Neural progenitor cell (in vitro differentiated cells): ENCODE measurements around the gene SLC24A2.

Source experiments
- CTCF ChIP-seq: fragments of 200-600 bp; sonication (generic); IDR thresholded peaks from 2 replicates; pipeline ENCODE4 v1.5.1; 2017; ENCODE audit warnings: antibody characterized with exemption, mild to moderate bottlenecking
- EZH2 ChIP-seq: fragments of 200-600 bp; sonication (generic); IDR thresholded peaks from 2 replicates; pipeline ENCODE4 v1.6.1; 2017; ENCODE audit warnings: antibody characterized with exemption, mild to moderate bottlenecking, moderate library complexity
- EZH2phosphoT487 ChIP-seq: fragments of 200-600 bp; sonication (generic); IDR thresholded peaks from 2 replicates; pipeline ENCODE4 v1.6.1; 2017; ENCODE audit warnings: antibody characterized with exemption

DNA sequence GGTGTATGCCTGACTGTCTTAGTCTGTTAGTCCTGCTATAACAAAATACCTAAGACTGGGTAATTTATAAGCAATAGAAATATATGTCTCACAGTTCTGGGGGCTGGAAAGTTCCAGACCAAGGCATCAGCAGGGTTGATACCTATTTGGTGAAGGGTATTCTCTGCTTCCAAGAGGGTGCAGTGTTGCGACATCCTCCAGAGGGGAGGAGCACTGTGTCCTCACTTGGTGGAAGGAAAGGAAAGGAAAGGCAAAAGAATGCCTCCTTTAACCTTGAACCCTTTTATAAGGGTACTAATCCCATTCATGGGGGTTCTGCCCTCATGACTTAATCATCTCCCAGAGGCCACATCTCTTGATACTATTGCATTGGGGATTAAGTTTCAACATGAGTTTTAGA is 42.0 kb upstream of the SLC24A2 start:
- TF ChIP-seq CTCF, result no peak
- no peak for TF ChIP-seq EZH2
- no peak for TF ChIP-seq EZH2phosphoT487
